GM12801 (cell line): ENCODE measurements around the gene CACNA1H.

Source experiments
- TF ChIP-seq, protein P1 (sequence below): IDR thresholded peaks from one replicate; pipeline ENCODE4 v1.5.1; 2011; ENCODE audit warnings: control low read depth; ENCODE audit not compliant: insufficient read length; ENCODE audit errors: extremely low read depth

Gene CACNA1H

DNA sequence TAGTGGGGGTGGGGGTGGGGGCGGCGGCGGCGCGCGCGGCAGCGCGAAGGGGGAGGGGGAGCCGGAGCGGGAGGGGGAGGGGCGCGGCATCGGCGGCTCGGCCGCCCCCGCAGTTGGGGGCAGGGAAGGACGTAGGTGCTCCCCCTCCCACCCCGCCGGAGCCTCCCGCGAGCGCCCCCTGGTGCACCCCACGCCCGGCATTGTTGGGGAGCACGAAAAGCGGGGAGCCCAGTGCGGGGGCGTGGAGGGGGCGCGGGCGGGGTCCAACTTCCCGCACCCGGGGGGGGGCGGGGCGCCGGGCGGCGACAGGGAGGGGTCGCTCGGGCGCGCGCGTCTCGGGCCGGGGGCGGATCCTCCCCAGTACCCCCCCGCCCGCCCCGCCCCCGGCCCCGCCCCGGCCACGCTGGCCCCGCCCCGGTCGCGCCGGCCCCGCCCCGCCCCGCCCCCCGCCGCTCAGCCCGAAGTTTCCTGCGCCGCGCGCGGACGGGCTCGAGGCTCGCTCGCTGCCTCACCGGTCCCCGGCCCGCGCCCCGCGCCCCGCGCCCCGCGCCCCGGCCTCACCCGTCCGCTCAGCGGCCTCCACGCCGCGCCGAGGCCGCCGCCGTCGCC, at the start of gene CACNA1H:
Gene CACNA1H, plus strand, starts transcription at position 456 of the 609 bp plus-strand sequence. CDS start 632 bp downstream, outside the sequence.
- TF ChIP-seq, protein P1, sequence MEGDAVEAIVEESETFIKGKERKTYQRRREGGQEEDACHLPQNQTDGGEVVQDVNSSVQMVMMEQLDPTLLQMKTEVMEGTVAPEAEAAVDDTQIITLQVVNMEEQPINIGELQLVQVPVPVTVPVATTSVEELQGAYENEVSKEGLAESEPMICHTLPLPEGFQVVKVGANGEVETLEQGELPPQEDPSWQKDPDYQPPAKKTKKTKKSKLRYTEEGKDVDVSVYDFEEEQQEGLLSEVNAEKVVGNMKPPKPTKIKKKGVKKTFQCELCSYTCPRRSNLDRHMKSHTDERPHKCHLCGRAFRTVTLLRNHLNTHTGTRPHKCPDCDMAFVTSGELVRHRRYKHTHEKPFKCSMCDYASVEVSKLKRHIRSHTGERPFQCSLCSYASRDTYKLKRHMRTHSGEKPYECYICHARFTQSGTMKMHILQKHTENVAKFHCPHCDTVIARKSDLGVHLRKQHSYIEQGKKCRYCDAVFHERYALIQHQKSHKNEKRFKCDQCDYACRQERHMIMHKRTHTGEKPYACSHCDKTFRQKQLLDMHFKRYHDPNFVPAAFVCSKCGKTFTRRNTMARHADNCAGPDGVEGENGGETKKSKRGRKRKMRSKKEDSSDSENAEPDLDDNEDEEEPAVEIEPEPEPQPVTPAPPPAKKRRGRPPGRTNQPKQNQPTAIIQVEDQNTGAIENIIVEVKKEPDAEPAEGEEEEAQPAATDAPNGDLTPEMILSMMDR: no peak

DNA sequence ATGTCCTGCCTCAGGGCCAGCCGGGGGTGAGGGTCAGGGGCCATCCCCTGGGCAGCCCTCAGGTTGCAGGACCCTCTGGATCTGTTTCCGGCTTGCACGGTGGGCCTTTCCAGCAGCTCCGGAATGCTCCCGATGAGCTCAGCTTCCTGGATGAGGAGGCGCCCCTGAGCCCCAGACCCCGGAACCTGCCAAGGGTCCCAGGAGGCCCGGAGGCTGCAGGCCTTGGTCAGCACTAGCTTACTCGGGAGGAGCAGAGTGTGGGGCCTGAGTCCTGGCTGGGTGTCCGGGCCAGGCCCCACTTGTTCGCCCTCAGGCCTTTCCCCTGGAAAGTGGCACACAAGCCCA, 49.3 kb upstream of the CACNA1H start:
- TF ChIP-seq, protein P1: no peak

DNA sequence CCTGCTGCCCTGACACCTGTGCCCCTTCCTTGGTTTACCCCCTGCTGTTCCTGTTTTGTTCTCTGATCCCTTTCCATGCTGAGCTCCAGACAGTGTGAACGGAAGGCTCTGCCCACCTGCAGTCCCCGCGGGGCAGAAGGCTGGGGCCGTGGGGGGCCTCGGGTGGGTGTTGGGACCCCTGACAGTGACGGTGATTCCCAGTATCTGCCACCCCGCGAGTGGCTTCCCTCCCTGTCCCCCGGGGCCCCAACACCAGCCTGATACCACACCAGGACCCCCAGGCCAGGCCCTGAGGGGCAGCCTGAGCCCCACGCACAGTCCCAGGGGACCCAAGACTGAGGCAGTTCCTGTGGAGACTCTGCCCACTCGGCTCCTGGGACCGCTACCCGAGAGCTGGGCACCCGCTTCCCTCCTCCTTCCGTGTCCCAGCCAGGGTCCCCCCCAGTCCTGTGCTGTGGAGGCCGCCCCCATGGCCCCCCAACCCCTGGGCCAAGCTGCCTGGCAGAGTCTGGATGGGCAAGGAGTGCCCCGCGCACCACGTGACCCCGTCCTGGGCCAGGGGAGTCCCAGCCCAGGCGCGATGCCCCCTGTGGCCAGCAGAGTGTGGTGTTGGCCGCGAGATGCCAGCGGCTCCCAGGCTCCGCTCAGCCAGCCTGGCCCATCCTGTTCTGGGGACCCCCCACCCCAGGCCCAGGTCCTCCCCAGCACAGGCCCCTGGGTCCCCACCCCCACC, 46.9 kb upstream of the CACNA1H start:
- TF ChIP-seq, protein P1: no peak

DNA sequence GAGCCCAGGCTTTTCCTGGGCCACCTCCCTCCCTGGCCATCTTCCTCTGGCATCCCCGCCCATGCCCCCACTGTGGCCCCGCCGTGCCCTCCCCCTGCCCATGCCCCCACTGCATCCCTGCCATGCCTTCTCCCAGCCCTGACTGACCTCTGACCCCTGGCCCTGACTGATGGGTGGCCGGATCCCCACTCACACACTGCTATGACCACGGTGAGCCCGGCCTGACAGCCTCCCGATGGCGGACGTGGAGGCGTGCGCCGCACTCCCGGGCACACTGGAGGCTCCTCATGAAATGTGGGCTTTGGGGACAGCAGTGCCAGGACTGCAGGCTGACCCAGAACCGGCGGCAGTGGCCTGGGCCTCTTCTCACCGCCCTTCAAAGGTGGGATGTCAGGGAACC, 46.2 kb upstream of the CACNA1H start:
- TF ChIP-seq, protein P1: no peak

DNA sequence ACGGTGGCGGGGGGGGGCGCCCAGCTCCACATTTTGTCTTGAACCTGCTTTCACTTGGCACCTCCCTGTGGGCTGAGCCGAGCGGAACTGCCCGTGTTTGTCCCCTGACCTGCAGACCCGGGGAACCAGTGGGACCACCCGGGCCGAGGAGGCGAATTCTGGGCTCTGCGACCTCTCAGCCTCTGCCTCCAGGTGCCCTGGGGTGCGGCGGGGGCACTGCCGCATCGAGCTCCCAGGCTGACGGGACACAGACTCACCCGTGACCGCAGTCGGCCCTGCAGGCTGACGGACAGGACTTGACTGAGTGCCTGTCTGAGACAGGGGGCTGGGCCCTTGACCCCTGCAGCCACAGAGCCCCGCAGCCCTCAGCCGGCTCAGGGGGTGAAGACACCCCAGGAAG, 45.8 kb upstream of the CACNA1H start:
- TF ChIP-seq, protein P1: no peak

DNA sequence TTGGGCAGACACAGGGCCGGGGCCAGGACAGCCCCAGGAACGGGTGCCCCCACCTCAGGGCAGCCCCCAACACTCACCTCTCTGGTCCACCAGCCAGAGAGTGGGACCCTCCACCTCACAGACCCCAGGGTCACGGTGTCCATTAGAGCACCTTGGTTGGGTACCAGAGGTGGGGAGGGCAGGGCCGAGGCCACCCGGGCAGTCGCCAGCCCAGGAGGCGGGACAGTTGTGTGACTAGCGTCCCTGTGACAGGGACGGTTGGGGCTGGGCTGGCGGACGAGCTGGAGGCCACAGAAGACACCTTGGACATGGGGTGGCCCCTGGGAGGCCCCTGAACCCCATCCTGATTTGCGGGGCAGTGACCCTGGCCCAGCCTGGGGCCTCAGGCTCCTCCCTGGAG, 45.2 kb upstream of the CACNA1H start:
- TF ChIP-seq, protein P1: no peak

DNA sequence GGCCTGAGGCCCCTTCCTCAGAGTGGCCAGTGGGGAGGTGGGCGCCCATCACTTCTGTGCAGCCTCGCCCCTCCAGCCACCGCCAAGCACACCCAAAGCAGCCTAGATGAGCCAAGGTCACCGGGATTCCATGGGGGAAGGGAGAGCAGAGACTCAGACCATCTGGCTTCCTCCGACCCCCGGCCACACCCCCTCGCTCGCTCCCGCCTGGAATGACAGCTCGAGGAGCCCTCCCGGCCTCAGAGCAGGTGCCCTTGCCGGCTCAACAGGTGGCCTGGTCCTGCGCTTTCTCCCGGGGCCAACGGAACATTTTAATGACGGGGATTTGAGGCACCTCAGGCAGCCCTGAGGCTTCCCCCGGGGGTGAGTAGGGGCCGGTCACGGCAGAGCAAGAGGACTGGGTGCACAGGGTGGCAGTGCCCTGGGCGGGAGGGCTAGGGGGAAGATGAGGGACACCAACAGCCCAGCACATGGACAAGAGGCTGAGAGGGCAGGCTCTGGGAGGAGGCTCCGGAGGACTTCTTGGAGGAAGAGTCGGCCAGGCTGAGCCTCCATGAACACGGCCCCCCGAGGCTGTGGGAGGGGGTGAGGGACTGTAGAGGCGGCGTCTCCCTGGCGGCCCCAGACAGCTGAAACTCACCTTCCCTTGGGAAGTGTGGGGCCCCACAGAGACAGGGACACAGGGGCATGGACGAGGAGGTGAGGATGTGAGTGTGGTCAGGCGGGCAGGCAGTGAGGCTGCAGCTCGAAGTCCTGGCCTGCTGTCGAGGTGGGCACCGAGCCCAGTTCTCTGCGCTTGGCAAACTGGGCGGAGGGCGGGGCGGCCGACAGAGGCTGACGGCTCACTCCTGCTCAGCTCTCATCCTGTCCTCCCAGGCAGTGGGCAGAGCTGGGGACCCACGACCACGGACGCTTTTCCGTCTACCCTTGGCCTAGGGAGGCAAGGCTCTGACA, 44.3 kb upstream of the CACNA1H start:
- TF ChIP-seq, protein P1: no peak
